ENCODE measurements around the gene EDA2R.

The EDA2R gene
- total RNA-seq, result 0.24 to 1.3 reads per million in 2 donors

- DNase-seq, result no peak
These were observed at the start of gene EDA2R for GRCh38 chrX:66638591-66639500. TSS of gene EDA2R (minus strand) at chrX:66639078. CDS start at chrX:66616020, 23,058 bp downstream.

GRCh38 chrX:66684196-66684595, 45.3 kb upstream of the EDA2R start:
- no peak for DNase-seq

GRCh38 chrX:66680451-66680850, 41.6 kb upstream of the EDA2R start:
- no peak for DNase-seq

GRCh38 chrX:66677430-66677829, 38.6 kb upstream of the EDA2R start:
- no peak for DNase-seq

DNA sequence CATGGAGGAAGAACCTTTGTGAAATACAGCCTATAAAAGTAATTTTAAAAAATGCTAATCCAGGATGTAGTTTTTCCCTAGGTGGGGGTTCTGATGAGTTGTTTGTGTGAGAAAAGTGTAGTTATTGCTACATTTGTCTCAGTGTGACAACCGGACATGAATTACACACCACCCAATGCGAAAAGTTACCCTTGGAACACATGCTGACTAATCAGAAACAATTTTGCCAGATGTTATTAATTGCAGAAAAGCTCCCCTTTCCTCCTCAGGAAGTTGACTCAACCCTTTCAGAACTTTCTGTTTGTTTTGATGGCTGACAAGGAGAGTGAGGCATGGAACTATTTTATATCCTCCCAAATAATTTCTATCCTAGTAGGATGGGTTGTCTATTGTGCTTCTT, 38.1 kb upstream of the EDA2R start:
- DNase-seq, result no peak

DNA sequence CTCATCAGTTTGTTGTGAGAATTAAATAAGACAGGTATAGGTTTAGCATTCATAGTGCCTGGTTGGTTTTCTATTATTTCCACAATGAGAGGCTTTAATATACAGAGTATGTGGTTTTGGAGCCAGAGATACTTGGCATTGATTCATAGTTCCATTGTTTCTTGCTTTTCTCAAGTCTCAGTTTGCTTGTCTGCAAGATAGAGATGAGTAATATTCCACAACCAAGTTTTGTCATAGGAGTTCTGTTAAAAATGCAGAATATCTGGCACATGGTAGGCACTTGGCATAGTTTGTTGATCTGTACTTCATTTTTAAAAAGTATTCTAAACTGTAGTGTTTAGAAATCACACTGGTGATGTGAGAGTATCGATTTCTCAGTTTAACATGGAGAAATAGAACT, 37.5 kb upstream of the EDA2R start:
- no peak for DNase-seq

- DNase-seq, result no peak
These were observed 36.7 kb upstream of the EDA2R start for GRCh38 chrX:66675541-66675940.

- DNase-seq, result no peak
These were observed 35.6 kb upstream of the EDA2R start for GRCh38 chrX:66674506-66674905.

- DNase-seq, result no peak
These were observed 33.2 kb upstream of the EDA2R start for GRCh38 chrX:66672106-66672505.

DNA sequence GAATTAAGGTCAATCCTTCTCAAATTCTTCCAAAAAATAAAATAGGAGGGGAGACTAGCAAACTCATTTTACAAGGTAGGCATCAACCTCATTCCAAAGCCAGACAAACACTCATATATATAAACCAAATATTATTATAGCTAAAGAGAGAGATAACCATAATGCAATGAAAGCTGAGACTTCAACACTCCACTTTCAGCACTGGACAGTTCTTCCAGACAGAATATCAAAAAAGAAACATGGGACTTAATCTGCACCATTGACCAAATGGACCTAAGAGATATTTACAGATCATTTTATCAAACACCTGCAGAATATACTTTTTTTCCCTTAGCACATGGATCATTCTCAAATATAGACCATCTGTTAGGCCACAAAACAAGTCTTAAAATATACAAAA, 15.5 kb upstream of the EDA2R start:
- no peak for DNase-seq

DNA sequence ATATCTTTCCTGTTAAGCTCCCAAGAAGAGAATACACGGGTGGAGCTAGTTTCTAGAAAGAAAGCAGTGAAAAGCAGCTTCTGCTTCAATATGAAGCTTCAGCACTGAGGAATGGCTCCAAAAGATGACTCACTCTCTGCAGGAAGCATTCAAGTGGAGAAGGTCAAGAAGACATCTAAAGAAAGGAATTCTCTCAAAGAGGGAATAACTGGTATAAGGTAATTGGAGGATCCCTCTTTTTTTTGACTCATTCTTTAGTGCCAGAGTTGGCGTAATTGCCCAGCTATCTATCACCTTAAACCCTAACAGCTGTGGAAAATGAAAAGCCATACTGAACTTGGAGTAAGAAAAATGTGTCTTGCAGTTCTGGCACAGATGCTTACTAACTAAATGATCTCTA, 3.5 kb downstream of the EDA2R start:
- no peak for DNase-seq

- no peak for DNase-seq
These were observed 4.6 kb downstream of the EDA2R start for GRCh38 chrX:66634272-66634671.

- DNase-seq, result no peak
These were observed 5.3 kb downstream of the EDA2R start for GRCh38 chrX:66633541-66633940.

- DNase-seq, result no peak
These were observed 5.9 kb downstream of the EDA2R start for GRCh38 chrX:66632981-66633380.

DNA sequence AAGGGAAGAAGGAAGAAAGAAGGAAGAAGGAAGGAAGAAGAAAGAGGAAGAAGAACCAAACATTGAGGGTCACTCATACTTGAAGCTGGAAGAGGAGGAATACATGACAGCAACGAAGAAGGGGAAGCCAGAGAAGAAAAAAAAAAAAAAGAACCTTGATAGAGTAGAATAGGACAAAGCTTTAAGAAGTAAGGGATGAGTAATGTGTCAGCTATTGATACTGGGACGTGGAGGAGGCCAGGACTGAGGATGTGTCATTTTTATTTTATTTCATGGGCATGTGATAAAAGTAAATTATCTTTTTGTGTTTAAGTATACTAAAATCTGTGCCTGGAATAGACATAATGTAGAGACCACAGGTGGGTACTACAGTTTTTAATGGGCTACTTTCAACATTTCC, 6.4 kb downstream of the EDA2R start:
- no peak for DNase-seq

DNA sequence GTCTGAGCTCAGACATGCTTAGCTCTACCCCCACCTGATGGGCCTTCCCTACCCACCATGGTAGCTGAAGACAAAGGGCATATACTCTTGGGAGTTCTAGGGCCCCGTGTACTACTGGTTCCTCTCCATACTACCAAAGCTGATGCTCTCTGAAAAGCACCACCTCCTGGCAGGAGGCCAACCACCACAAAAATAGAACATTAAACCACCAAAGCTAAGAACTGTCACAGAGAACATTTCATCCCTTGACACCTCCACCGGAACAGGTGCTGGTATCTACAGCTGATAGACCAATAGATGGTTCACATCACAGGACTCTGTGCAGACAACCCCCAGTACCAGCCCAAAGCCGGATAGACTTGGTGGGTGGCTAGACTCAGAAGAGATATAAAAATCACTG, 13.4 kb downstream of the EDA2R start:
- DNase-seq, result no peak

GRCh38 chrX:66622209-66622608, 16.7 kb downstream of the EDA2R start:
- no peak for DNase-seq

GRCh38 chrX:66616944-66617343, 21.9 kb downstream of the EDA2R start:
- no peak for DNase-seq

DNA sequence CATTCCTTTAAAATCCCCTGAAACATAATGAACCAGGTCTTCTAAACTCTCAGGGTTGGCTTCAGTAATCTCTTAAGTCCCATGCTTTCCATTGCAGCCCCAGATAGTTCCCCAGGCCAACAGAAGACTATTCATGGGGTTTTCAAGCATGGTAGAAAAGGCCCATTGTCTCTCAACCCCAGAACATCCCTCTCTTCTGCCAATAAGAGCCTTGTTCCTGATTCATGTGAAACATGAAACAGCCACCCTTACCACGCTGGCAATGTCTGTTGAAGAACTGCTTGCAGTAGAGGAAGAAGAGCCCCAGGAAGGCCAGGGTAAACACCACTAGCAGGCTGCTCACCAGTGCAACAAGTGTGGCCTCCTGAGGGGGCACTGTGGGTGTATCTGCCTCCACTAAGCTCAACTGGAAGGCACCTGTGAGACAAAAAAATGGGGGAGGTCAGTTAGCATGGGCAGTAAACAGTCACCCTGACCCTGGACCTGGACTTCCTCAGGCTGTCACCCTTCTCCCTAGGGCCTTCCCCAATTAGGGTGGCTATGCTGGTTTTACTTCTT, 36.4 kb downstream of the EDA2R start:
- DNase-seq, result no peak

DNA sequence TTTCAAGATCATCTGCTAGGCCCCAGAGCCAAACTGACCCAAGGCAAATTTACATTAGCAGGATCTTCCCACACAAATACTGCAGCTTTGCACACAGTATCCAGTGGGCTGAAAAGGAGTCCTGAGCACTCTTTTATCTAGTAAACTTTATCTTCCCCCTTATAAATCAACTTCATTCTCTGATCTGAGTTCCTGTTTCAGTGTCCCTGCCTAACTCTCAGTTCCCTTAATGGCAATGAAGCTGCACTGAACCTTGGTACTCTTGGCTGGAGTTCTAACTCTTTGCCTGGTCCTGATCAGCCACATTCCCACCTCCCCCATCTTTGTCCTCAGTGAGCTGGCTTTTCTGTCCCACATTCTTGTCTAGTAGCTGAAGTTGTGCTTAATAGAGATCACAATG, 37.4 kb downstream of the EDA2R start:
- no peak for DNase-seq

GRCh38 chrX:66579219-66579618, 59.7 kb downstream of the EDA2R start:
- DNase-seq, result no peak

DNA sequence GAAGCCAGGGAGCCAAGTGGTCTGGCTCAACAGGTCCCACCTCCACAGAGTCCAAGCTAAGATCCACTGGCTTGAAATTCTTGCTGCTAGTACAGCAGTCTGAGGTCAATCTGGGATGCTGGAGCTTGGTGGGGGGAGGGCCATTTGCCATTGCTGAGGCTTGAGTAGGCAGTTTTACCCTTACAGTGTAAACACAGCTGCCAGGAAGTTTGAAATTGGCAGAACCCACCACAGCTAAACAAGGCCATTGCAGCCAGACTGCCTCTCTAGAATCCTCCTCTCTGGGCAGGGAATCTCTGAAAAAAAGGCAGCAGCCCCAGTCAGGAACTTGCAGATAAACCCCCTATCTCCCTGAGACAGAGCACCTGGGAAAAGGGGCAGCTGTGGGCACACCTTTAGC, 84.9 kb downstream of the EDA2R start:
- DNase-seq, result no peak

GRCh38 chrX:66547847-66548369, 91.0 kb downstream of the EDA2R start:
- no peak for DNase-seq

All from T-helper 9 cell (primary cell).